ENCODE results near the gene SPOPL. TPM values are rescaled to one million over a fixed set of nuclear protein-coding genes. Genes with fewer than 3 reads are reported as not detected.
A peak's percentile ranks its signal among the peaks of the same experiment; 100 is the strongest.
"Not testable (repeated sequence)": the region's sequence is repeated elsewhere in the genome, so short reads cannot be mapped to it uniquely, and the experiment has no call there.

Gene SPOPL
- total RNA-seq, 1 donor from 2014 or later, result 11.7 TPM

DNA sequence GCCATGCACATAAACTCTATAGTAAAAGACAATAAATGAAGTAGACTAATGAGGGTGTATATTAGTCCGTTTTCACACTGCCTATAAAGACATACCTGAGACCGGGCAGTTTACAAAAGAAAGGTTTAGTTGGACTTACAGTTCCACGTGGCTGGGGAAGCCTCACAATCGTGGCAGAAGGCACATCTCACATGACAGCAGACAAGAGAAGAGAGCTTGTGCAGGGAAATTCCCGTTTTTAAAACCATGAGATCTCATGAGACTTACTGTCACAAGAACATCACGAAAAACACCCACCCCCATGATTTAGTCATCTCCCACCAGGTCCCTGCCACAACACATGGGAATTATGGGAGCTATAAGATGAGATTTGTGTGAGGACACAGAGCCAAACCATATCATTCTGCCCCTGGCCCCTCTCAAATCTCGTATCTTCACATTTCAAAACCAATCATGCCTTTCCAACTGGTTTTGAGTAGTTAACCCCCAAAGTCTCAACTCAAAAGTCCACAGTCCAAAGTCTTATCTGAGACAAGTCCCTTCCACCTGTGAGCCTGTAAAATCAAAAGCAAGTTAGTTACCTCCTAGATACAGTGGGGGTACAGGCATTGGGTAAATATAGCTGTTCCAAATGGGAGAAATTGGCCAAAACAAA lies 21.6 kb downstream of the SPOPL start:
- DNase-seq (ENCODE audit: low read depth in 2 of 2), result not testable (repeated sequence)

DNA sequence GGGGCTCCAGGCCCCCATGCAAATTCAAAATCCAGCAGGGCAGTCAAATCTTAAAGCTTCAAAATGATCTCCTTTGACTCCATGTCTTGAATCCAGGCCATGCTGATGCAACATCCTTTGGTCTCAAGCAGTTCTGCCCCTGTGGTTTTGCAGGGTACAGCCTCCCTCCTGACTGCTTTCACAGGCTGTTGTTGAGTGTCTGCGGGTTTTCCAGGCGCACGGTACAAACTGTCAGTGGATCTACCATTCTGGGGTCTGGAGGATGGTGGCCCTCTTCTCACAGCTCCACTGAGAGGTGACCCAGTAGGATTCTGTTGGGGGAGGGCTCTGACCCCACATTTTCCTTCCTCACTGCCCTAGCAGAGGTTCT lies 22.1 kb downstream of the SPOPL start:
- not testable (repeated sequence) for DNase-seq (ENCODE audit: low read depth in 2 of 2)

DNA sequence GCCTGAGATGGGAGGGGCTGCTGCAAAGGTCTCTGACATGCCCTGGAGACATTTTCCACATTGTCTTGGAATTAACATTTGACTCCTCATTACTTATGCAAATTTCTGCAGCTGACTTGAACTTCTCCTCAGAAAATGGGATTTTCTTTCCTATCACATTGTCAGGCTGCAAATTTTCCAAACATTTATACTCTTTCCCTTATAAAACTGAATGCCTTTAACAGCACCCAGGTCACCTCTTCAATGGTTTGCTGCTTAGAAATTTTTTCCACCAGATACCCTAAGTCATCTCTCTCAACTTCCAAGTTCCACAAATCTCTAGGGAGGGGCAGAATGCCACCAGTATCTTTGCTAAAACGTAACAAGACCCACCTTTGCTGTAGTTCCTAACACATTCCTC lies 22.8 kb downstream of the SPOPL start:
- not testable (repeated sequence) for DNase-seq (ENCODE audit: low read depth in 2 of 2)

DNA sequence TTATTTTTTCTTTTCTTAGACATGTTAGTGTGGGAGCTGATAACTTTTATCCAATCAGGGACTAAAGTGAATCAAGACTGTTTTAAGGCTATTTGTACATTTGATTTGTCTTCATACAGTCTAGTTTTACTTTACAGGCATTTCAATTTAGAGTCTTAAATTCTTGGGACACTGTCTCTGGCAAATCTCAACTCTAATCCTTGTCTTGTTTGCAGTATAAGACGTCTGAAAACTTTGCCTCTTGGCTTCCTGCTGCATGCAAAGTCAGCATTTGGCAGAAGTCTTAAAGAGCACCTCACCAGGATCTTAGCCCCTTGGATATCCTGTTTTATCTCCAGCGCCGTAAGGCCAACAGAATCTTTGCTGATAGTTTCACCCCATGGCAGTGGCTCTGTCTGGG lies 30.3 kb downstream of the SPOPL start:
- DNase-seq (ENCODE audit: low read depth in 2 of 2), result no peak

DNA sequence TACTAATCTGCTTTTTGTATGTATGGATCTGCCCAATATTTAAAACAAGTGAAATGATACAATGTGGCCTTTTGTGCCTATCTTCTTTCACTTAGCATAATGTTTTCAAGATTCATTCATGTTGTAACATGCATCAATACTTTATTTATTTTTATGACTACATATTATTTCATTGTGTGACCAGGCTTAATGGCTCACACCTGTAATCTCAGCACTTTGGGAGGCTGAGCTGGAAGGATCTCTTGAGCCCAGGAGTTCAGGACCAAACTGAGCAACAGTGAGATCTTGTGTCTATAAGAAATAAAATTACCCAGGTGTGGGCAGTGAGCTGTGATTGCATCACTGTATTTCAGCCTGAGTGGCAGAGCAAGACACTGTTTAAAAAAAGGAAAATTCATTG lies 33.2 kb downstream of the SPOPL start:
- DNase-seq (ENCODE audit: low read depth in 2 of 2), result no peak

DNA sequence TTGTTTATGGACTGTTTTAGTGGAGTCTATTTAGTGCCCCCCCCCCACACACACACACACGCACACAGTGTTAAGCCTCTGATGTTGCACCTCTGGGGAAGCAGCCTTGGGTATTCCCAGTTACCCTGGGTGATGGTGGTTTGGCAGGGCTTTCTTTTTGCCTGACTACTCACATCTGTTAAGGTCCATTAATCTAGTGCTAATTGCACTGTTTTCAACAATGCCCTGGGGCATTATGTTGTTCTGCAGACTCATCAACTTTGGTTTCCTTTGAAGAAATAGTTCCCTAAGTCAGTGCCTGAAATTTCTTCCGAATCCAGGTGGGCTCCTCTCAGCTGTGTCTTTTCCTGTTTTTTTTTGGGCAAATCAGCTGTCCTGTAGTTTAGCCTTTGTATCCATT lies 34.7 kb downstream of the SPOPL start:
- no peak for DNase-seq (ENCODE audit: low read depth in 2 of 2)

DNA sequence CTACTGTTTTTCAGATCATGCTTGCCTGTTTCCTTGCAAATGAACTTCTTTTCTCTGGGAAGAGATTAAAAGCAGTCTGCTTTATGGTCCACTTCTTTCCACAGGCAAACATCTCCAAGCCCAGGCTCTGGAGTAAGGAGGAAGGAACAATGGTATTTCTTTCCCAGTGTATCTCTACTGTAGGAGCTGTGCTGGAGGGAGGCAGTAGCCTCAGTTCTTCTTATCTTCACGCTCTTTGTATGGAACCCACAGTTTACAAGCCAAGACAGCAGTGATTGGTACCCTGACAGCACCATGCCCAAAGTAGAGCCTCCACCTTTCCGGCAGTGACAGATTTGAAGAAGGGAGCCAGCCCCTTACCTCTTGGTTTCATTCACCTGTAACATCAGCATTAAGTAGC lies 35.2 kb downstream of the SPOPL start:
- no peak for DNase-seq (ENCODE audit: low read depth in 2 of 2)

DNA sequence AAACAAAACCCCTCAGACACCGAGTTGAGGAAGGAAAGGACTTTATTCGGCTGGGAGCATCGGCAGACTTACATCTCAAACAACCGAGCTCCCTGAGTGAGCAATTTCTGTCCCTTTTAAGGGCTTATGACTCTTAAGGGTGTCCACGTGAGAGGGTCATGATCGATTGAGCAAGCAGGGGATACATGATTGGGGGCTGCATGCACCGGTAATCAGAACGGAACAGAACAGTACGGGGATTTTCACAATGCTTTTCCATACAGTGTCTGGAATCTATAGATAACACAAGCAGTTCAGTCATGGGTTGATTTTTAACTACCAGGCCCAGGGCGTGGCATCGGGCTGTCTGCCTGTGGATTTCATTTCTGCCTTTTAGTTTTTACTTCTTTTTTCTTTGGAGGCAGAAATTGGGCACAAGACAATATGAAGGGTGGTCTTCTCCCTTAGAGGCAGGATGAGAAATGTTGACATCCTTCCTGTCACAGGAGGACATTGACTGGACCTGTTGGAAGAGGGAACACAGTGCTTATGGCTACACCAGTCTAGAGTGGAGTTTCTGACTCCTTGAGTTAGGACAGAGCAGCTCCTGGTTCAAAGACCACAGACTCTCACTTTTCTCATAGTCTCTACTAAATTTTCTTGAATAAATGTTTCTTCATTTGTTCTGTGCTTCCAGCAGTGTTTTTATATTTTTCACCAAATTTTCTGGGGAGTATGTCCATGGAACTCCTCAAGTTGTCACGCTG lies 35.8 kb downstream of the SPOPL start:
- DNase-seq (ENCODE audit: low read depth in 2 of 2), result no peak

DNA sequence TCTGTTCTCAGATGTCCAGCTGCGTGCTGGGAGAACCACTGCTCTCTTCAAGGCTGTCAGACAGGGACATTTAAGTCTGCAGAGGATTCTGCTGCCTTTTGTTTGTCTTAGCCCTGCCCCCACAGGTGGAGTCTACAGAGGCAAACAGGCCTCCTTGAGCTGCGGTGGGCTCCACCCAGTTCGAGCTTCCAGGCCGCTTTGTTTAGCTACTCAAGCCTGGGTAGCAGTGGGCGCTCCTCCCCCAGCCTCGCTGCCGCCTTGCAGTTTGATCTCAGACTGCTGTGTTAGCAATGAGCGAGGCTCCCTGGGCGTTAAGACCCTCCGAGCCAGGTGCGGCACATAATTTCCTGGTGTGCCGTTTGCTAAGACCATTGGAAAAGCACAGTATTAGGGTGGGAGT lies 42.6 kb downstream of the SPOPL start:
- DNase-seq (ENCODE audit: low read depth in 2 of 2), result not testable (repeated sequence)

DNA sequence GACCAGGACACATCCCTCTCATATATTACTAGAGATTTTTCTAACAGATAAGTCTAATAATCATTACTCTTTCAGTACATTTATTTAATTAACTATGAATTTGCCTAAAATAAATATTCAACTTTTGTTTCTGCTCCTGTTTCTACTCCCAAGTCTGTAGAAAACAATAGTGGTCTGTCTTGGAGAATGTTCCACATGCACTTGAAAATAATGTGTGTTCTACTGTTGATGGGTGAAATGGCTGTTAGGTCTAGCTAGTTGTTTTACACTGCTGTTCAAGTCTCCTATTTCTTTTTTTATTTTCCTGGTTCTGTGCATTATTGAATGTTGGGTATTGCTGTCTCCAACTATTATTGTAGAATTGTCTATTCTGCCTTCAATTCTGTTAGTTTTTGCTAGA lies 47.2 kb downstream of the SPOPL start:
- DNase-seq (ENCODE audit: low read depth in 2 of 2), result no peak

DNA sequence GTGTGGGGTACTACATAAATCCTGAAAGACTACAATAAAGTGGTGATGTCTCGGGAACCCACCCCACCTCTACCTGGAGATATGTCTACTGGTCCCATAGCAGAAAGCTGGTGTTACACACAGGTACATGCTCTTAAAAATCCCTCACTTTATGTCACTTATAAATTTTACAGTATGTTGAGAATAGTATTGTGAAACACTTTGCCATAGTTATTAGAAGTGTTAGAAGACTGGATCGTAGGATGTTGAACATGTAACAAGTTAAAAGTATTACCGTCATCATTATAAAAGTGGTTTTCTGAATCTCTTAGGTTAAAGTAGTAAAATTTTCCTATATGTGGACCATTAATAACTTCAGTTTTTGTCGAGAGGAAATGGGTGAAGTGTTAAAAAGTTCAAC lies 48.6 kb downstream of the SPOPL start:
- no peak for DNase-seq (ENCODE audit: low read depth in 2 of 2)

DNA sequence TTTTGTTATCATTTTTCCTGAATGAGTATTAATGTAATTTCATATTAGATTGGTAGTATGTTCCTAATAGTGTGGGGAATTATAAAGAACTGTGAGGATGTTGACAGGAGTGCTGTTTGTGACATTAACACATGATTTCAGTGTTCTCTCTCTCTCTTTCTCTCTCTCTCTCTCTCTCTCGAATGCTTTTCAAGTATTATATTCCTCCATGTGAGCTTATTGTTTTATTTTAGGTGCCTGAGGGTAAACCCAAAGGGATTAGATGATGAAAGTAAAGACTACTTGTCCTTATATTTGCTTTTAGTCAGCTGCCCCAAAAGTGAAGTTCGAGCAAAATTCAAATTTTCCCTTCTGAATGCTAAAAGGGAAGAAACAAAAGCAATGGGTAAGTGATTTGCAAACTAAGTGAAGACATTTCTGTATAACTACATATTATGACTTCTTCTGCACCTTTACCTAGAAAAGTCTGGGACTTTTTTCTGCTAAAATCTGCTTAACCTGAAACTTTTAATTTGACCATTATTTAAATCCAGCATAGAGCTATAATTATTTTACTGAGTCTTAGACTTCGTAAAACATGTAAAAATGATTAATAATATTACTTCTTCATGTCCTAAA lies 49.2 kb downstream of the SPOPL start:
- DNase-seq (ENCODE audit: low read depth in 2 of 2), result no peak

DNA sequence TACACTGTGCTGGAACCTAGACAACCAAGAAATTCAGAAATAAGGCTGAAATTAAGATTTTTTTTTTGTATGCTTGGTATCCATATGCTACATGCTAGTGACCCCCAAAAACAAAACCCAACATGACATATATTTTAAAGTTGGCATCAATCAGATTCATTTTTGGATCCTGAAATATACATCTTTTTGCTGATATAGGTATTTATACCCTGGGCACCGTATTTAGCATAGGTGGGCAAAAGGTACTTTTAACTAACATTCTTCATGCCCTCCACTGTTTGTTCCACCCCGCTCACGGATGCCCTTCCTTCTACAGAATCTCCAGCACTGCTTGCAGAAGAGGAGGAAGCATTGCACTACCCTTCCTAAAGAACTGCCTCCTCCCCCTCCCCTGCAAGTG lies 52.6 kb downstream of the SPOPL start:
- DNase-seq (ENCODE audit: low read depth in 2 of 2), result no peak

DNA sequence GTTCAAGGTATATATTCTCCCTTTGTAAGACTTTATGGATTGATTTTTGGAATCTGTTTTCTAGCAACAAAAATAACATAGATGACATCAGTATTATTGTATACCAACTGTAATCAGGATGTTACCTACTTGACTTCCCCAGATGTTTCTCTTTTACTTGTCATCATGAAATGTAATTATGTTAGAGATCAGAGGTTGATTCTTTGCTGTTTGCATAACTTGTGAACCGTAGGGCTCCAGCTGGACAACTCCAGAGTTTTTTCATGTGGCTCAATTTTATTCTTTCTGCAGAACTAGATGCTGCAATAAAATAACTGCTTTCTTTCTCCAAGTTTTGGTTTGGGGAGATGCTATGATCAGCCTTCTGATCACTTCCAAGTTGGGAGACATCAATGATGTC lies 58.1 kb downstream of the SPOPL start:
- no peak for DNase-seq (ENCODE audit: low read depth in 2 of 2)

DNA sequence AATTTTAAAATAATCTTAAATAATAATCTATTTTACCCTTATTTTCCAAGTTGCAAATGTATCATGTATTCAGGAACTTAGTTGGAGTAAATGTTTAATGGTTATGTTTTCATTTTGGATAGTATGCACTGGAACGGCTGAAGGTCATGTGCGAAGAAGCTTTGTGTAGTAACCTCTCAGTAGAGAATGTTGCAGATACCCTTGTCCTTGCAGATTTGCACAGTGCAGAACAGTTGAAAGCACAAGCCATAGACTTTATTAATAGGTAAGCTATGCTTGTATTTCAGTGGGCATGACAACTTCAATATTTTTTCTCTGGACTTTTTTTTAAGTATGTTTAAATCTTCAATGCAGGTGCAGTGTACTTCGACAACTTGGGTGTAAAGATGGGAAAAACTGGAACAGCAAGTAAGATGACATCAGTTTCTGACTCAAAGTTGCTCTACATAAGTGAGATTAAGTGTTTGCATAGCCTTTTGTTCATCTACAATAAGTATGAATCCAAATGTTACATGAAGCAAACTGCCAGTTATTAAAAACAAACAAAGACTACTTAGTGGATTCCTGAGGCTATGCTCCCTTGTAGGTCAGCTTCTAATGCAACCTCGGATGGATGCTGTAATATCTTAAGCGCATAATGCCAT lies 63.1 kb downstream of the SPOPL start:
- no peak for DNase-seq (ENCODE audit: low read depth in 2 of 2)

DNA sequence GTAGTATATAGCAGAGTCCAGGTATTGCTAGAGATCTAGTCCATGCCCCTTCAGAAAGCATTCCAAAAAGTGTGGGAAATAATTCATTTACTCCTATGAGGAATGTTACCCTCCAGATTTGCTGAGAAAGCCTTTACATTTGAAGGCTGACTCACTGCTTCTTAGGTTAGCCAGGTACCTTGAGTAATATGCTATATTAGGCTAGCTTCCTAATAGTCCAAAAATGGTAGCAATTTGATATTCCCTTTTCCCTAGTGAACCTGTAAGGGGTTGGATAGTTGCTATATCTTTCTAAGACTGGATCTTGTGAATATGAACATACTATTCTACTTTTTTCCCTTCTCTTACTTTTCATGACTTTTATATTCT lies 63.6 kb downstream of the SPOPL start:
- DNase-seq (ENCODE audit: low read depth in 2 of 2), result no peak

DNA sequence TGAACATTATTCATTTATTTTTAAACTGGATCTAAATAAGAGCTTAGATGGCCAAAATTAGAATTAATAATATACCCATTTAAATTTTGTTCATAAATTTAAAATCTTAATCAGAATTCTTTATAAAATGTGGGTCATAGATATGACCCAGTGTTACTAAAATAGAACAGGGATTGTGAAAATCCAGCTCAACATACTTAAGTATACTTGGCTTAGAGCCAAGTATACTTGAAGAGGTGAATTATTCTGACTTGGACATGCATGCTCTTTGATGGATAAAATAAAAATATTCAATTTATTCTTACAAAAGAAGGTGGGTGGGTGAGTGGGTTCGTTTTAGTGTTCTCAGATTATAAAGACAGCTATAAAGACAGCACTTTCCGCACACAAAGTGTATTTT lies 70.7 kb downstream of the SPOPL start:
- DNase-seq (ENCODE audit: low read depth in 2 of 2), result no peak

DNA sequence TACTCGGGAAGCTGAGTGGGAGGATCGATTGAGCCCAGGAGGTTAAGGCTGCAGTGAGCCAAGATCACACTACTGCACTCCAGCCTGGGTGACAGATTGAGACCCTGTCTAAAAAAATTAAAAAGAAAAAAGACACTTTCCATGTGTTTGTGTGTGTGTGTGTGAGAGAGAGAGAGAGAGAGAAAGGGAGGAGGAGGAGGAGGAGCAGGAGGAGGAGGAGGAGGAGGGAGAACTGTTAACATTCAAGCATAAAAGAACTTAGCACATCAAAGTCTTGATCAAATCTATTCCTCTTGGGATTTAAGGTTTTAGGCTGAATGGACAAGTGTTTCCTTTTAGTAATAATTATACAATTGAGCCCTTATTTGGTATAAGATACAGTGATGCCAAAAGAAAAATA lies 75.5 kb downstream of the SPOPL start:
- no peak for DNase-seq (ENCODE audit: low read depth in 2 of 2)

DNA sequence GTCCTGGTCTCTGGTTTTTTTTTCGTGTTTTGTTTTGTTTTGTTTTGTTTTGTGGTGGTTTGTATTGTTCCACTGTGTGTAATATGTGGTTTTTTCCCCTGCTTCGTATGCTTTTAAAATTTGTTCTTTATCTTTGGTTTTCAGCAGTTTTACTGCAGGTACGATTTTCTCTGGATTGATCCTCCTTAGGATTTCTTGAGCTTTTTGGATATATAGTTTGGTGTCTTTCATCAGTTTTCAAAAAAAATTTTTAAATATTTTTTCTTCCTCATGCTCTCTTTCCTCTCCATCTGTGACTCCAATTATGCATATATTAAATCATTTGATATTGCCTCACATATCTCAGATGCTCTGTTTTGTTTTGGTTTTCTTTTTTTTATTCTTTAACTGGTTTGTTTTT lies 78.0 kb downstream of the SPOPL start:
- no peak for DNase-seq (ENCODE audit: low read depth in 2 of 2)

DNA sequence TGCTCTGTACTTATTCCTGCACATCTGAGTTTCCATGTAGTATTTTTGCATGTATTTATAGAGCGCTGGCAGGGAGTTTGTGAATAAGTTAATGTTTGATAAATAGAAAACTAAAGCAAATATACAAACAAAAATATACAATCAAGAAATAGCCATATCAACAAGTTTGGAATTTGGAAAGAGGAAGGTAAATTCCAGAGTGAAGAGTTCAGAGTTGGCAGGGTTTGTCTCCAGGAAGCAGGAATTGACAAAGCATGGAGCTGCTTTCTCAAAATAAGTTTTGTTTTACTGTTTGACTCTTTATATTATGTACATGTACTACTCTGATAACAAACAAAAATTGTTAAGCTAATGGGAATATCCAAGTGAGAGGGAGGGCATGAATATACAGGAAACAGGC lies 80.3 kb downstream of the SPOPL start:
- peak; percentile 25 to 41 for DNase-seq (ENCODE audit: low read depth in 2 of 2)

DNA sequence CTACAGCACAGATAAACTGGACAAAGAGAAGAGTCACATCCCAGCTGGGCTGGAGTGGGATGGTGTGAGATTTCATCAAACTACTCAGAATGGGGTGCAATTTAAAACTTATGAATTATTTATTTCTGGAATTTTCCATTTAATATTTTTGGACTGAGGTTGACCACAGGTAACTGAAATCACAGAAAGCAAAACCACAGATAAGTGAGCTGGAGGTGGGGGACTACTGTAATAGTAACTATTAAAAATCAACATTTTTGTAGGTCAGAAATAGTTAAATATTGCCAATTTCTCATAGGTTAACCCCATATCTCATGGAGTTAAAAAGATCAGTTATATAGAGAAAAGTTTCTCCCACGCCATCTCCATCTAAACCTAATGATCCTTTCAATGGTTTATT lies 88.1 kb downstream of the SPOPL start:
- DNase-seq (ENCODE audit: low read depth in 2 of 2), result no peak

DNA sequence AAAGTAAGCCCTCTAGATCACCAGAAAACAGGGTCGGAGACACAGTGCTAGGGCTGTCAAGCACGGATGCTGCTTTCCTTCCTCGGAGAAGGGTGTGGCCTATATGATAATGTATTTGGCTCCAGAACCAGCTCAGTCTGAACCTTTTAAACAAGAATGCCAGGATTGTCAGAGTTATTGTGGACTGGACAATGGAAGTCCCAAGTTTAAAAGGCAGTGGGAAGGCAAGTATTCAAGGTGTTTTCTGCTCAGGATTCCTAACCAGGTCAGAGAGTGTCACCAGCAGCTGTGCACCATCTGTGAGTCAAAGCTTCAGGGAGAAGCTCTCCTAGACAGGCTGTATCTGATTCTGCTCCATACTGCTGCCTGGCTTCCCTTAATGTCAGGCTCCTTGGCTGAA lies 94.8 kb downstream of the SPOPL start:
- DNase-seq (ENCODE audit: low read depth in 2 of 2), result no peak

Data from lung microvascular endothelial cell (primary cell).